GM18505 (cell line): Measurements from ENCODE around the gene PIGB.
"Not testable (repeated sequence)": the region's sequence is repeated elsewhere in the genome, so short reads cannot be mapped to it uniquely, and the experiment has no call there.

Source experiments
- ATAC-seq: cut with Tn5 transposase; IDR thresholded peaks from one replicate; pipeline ENCODE4 v1.9.1; 2021; ENCODE audit not compliant: unreplicated experiment
- POLR2A ChIP-seq: IDR thresholded peaks from 4 replicates; pipeline ENCODE4 v1.6.1; 2011; ENCODE audit warnings: borderline replicate concordance; ENCODE audit not compliant: insufficient read depth, insufficient read length; ENCODE audit errors: extremely low read depth

PIGB gene

DNA sequence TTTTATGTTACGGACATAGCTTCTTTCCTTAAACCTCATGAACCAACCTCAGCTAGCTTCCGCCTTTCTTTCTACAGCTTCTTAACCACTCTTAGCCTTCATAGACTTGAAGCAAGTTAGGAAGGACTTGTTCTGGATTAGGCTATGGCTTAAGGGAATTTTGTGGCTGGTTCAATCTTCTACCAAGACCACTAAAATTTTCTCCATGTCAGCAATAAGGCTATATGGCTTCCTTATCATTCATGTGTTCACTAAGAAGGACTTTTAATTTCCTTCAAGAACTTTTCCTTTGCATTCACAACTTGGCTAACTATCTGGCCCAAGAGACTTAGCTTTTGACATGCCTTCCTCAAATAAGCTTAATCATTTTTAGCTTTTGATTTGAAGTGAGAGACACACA lies 64.7 kb downstream of the PIGB start:
- TF ChIP-seq POLR2A = no peak
- ATAC-seq = no peak

DNA sequence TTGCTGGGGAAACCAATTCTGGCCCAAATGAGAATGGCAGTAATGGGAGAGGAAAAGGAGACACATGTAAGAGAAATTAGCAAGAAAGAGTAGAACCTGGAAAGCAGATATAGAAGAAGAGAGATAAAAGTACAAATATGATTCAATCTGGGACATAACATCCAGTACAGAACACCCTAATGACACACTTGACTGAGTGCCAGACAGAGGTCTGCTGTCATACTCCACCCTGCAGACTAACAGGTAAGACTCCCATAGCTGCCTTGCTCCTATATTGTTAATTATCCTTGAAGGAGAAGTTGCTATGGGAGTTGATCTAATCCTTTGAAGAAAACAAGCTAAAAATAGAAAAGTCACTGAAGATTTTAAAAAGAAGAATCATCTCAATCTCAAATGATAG lies 68.0 kb downstream of the PIGB start:
- no peak for ATAC-seq
- TF ChIP-seq POLR2A = no peak

DNA sequence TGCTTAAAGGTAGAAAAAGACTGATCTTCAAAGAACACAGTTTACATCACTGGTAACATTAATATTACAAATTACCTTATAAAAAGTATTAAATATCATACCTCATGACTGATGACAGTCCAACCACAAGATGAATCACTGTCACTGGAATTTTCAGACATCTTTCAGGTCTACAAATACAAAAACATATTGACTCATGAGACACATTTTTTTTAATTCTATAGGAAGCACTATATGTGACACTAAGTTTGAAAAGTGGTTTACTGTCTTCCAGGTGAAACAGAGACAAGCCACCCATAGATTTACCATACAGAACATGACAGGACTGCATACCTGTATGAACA lies 70.2 kb downstream of the PIGB start:
- ATAC-seq = no peak
- TF ChIP-seq POLR2A = no peak

DNA sequence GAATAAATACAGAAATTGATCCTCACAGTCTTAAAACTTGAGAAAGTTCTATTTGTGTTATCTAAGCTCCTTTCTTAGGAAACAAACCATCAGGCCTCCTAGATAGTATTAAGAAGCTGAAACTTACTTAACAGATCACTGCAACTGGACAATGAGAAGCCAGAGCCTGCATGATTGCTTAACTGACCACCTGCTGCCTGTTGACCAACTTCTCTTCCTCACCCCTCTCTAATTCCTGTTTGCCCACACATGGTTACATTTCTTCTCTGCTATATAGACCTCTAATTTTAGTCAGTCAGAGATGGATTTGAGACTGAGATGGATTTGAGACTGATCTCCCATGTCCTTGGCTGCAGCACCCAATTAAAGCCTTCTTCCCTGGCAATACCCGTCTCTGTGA lies 75.7 kb downstream of the PIGB start:
- TF ChIP-seq POLR2A = no peak
- no peak for ATAC-seq

DNA sequence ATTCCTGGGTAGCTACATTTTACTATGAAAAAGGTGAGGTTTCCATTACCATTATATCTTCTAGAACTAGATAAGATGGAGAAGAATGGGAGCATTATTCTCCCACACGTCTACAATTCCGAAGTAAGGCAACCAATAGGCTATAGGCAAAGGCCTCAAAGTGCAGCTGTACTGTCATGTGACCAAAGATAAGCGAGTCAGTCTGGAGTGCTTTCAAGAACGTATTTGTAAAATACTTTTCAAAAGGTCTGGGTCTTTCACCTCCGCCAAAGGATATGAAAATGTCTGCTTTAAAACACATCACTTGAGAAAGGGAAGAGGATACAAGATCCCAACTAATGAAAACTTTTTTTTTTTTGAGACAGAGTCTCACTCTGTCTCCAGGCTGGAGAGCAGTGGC lies 79.2 kb downstream of the PIGB start:
- TF ChIP-seq POLR2A = no peak

DNA sequence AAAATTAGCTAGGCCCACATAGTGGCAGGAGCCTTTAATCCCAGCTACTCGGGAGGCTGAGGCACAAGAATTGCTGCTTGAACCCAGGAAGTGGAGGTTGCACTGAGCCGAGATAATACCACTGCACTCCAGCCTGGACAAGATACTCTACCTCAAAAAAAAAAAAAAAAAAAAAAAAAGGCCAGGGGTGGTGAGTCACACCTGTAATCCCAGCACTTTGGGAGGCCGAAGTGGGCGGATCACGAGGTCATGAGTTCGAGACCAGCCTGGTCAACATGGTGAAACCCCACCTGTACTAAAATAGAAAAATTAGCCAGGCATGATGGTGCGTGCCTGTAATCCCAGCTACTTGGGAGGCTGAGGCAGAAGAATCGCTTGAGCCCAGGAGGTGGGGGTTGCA lies 81.0 kb downstream of the PIGB start:
- not testable (repeated sequence) for ATAC-seq

More for the DNA sequence above, 79.2 kb downstream of the PIGB start:
- ATAC-seq = no peak

DNA sequence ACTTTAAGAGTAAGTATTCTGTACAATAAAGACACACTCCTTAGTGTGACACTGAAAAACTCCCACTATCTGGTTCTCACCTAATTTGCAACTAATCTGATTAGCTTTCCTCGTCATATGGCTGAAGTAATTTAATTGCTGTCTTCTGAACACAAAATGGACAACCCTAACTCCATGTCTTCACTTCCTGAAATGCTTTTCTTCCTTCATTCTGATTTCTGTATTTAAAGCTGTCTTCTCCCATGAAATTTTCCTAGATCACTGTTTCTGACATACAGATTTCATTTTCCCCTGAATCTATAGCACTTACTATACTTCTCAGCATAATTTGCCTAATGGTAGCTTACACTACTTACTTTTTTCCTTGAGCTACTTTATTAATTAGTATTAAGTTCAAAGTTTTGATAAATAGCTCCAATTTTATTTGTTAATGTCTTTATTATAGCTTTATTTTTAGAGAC lies 82.8 kb downstream of the PIGB start:
- ATAC-seq = no peak
- TF ChIP-seq POLR2A = no peak

DNA sequence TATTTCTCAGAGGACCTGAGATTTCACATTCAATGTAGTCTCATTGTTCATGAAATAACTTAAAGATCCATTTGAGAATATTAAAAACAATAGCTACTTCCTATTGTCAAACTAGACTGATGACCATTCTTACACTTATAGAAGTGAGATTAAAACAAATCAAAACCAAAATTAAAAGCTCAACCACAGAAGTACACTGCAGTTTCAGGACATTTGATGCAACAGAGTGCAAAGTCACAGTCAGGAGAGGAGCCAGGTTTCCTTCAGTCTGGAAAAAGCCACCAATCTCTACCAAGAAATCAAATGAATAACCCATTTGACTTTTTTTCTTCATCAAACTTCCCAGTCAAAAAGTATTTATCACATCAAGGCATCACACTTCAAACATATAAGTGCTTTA lies 83.7 kb downstream of the PIGB start:
- ATAC-seq = peak; percentile 37
- no peak for TF ChIP-seq POLR2A

DNA sequence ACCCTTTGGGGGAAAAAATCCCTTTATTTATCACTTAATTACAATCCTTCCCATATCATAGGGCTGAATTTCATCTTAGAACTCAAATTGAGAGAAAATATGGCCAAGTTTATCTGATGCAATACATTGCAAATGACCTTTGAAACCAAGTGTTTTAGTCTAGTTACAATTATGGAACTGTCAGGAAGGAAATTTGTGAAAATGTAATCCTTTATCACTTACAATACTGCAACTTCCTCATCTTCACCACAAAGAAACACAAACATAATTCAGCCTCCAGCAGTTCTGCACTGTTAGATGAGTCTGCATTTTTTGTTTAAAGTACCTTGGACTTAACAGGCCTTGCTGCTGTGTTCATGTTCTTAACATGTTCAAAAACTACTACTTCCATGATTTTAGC lies 84.5 kb downstream of the PIGB start:
- ATAC-seq = no peak
- no peak for TF ChIP-seq POLR2A
